HepG2 (cell line): Measurements from ENCODE around the gene TSEN54. TPM values are rescaled to one million over a fixed set of nuclear protein-coding genes. Genes with fewer than 3 reads are reported as not detected.

Experiments used
- CBFB ChIP-seq: sonication (generic); formaldehyde crosslinking; IDR thresholded peaks from 2 replicates; pipeline ENCODE4 v1.4.0; 2020; ENCODE audit warnings: missing genetic modification reagents
- CBX1 ChIP-seq: IDR thresholded peaks from one replicate; pipeline ENCODE4 v1.6.1; 2016; ENCODE audit warnings: antibody characterized with exemption, low read depth
- DMAP1 ChIP-seq: IDR thresholded peaks from 2 replicates; pipeline ENCODE4 v1.6.1; 2016
- FOXK2 ChIP-seq: fragments of 450-650 bp; IDR thresholded peaks from 2 replicates; pipeline ENCODE4 v1.6.1; 2016
- FOXO1 ChIP-seq: sonication (generic); formaldehyde crosslinking; IDR thresholded peaks from 2 replicates; pipeline ENCODE4 v1.4.0; 2020; ENCODE audit warnings: missing genetic modification reagents
- IRX3 ChIP-seq: sonication (generic); formaldehyde crosslinking; IDR thresholded peaks from 2 replicates; pipeline ENCODE4 v1.8.1; 2023; ENCODE audit warnings: mild to moderate bottlenecking, low read depth, missing genetic modification reagents, borderline replicate concordance
- KDM1A ChIP-seq: IDR thresholded peaks from 2 replicates; pipeline ENCODE4 v1.6.1; 2016; ENCODE audit warnings: missing compliant biosample characterization
- KDM4B ChIP-seq: sonication (generic); formaldehyde crosslinking; IDR thresholded peaks from 2 replicates; pipeline ENCODE4 v1.4.0; 2020; ENCODE audit warnings: missing genetic modification reagents
- MEIS1 ChIP-seq: sonication (generic); formaldehyde crosslinking; IDR thresholded peaks from 2 replicates; pipeline ENCODE4 v1.9.0; 2021; ENCODE audit warnings: mild to moderate bottlenecking, missing genetic modification reagents, moderate library complexity, borderline replicate concordance
- NR2F6 ChIP-seq, 2 experiments: IDR thresholded peaks; 2 replicates each; pipeline ENCODE4 v1.6.1; 2016; ENCODE audit warnings: antibody characterized with exemption in 1 of 2, mild to moderate bottlenecking in 1 of 2
- PLRG1 ChIP-seq: fragments of 450-650 bp; conservative IDR thresholded peaks from 2 replicates; pipeline ENCODE4 v1.6.1; 2016
- POLR2G ChIP-seq: fragments of 200-400 bp; formaldehyde crosslinking; IDR thresholded peaks from 2 replicates; pipeline ENCODE4 v1.6.1; 2018; ENCODE audit warnings: mild to moderate bottlenecking, low read depth, low read length, moderate library complexity
- SALL1 ChIP-seq: sonication (generic); formaldehyde crosslinking; IDR thresholded peaks from 2 replicates; pipeline ENCODE4 v1.8.0; 2022; ENCODE audit warnings: mild to moderate bottlenecking, missing genetic modification reagents
- TRIM24 ChIP-seq: sonication (generic); formaldehyde crosslinking; IDR thresholded peaks from 2 replicates; pipeline ENCODE4 v1.8.0; 2022; ENCODE audit warnings: mild to moderate bottlenecking, missing genetic modification reagents
- ZBED4 ChIP-seq: sonication (generic); formaldehyde crosslinking; IDR thresholded peaks from 2 replicates; pipeline ENCODE4 v1.4.0; 2020; ENCODE audit warnings: missing genetic modification reagents, borderline replicate concordance
- ZKSCAN5 ChIP-seq: sonication (generic); formaldehyde crosslinking; IDR thresholded peaks from 2 replicates; pipeline ENCODE4 v1.5.1; 2020; ENCODE audit warnings: mild to moderate bottlenecking, missing genetic modification reagents
- ZNF12 ChIP-seq: sonication (generic); formaldehyde crosslinking; IDR thresholded peaks from 2 replicates; pipeline ENCODE4 v1.5.0; 2020; ENCODE audit warnings: missing genetic modification reagents
- ZNF343 ChIP-seq: sonication (generic); formaldehyde crosslinking; IDR thresholded peaks from 2 replicates; pipeline ENCODE4 v1.4.0; 2020; ENCODE audit warnings: mild to moderate bottlenecking, missing genetic modification reagents
- ZNF354B ChIP-seq: sonication (generic); formaldehyde crosslinking; IDR thresholded peaks from 2 replicates; pipeline ENCODE4 v1.8.0; 2022; ENCODE audit warnings: mild to moderate bottlenecking, missing genetic modification reagents
- ZNF614 ChIP-seq: IDR thresholded peaks from 2 replicates; pipeline ENCODE4 v1.6.1; 2018; ENCODE audit warnings: missing biosample characterization, missing genetic modification reagents, inconsistent platforms, borderline replicate concordance
- ZNF615 ChIP-seq: sonication (generic); formaldehyde crosslinking; IDR thresholded peaks from 2 replicates; pipeline ENCODE4 v1.5.0; 2020; ENCODE audit warnings: mild to moderate bottlenecking, missing genetic modification reagents, borderline replicate concordance
- ZNF724P ChIP-seq: sonication (generic); formaldehyde crosslinking; IDR thresholded peaks from 2 replicates; pipeline ENCODE4 v1.8.0; 2022; ENCODE audit warnings: missing genetic modification reagents, borderline replicate concordance
- ZNF772 ChIP-seq: sonication (generic); formaldehyde crosslinking; IDR thresholded peaks from 2 replicates; pipeline ENCODE4 v1.5.0; 2020; ENCODE audit warnings: mild to moderate bottlenecking, missing genetic modification reagents
- polyA plus RNA-seq, 8 experiments: library from polyadenylated mRNA; depleted of rRNA in 3 of 8; stranded (reverse) in 7 of 8; unstranded in 1 of 8; fragments of >200 nt; fragmentation: Illumina TruSeq in 4 of 8; extraction: Trizol in 4 of 8; gene quantifications; 2 replicates each; pipeline versions ENCODE4 v1.2.1 to v1.2.3, GENCODE V29; 2011 to 2016; ENCODE audit warnings: low read depth in 4 of 8, missing spikeins in 1 of 8, mixed read lengths in 1 of 8; ENCODE audit not compliant: insufficient read depth in 1 of 8
- total RNA-seq, 5 experiments: library from RNA; depleted of rRNA; stranded (reverse); fragments of >200 nt; fragmentation: Illumina TruSeq; extraction: Trizol; gene quantifications; 2 replicates each; pipeline ENCODE4 v1.2.3, GENCODE V29; 2016; ENCODE audit warnings: low read depth in 1 of 5
- TF ChIP-seq, protein P1 (sequence below): sonication (generic); formaldehyde crosslinking; IDR thresholded peaks from 2 replicates; pipeline ENCODE4 v1.5.0; 2020; ENCODE audit warnings: mild to moderate bottlenecking, missing genetic modification reagents, moderate library complexity

TSEN54 gene
- total and polyA plus RNA-seq, 2 of the 13 experiments (the other 11 are each of a cell fraction or from before 2014, with no cell fraction given), result 62.9 to 63.3 TPM

GRCh38 chr17:75557075-75557851 lies 40.9 kb downstream of the TSEN54 start (continued):
- TF ChIP-seq MEIS1 (CRISPR knock-in tag) (peak; percentile 67; the same call in 1 of the 2 replicates), TRIM24 (CRISPR knock-in tag) (no peak), ZNF12 (CRISPR knock-in tag) (peak; percentile 27; the same call in 1 of the 2 replicates), ZNF615 (peak; percentile 86; the same call in 1 of the 2 replicates), DMAP1 (CRISPR knock-in tag) (peak; percentile 57; the same call in 1 of the 2 replicates), ZNF354B (CRISPR knock-in tag) (peak; percentile 95), POLR2G (peak; percentile 89), FOXK2 (peak; percentile 79), KDM4B (peak; percentile 98), IRX3 (CRISPR knock-in tag) (peak; percentile 78), NR2F6 (IDR thresholded peaks at IDR 0.05) (no peak; the same call in 1 of the 2 replicates), NR2F6 (CRISPR knock-in tag; IDR thresholded peaks at IDR 0.05) (peak; percentile 91), PLRG1 (no peak), FOXO1 (CRISPR knock-in tag) (peak; percentile 98), ZNF772 (no peak; the same call in 1 of the 2 replicates), ZNF614 (CRISPR knock-in tag) (peak; percentile 90), ZNF343 (CRISPR knock-in tag) (0 out of 2 replicates have a peak, but pooled peaks have one; percentile 72), KDM1A (peak; percentile 68; the same call in 1 of the 2 replicates), ZBED4 (CRISPR knock-in tag) (peak; percentile 93), CBFB (CRISPR knock-in tag) (peak; percentile 63; the same call in 1 of the 2 replicates), CBX1 (peak; percentile 47), ZNF724P (CRISPR knock-in tag) (peak; percentile 37; the same call in 1 of the 2 replicates), SALL1 (peak; percentile 95), ZKSCAN5 (CRISPR knock-in tag) (peak; percentile 89)
- TF ChIP-seq, protein P1, sequence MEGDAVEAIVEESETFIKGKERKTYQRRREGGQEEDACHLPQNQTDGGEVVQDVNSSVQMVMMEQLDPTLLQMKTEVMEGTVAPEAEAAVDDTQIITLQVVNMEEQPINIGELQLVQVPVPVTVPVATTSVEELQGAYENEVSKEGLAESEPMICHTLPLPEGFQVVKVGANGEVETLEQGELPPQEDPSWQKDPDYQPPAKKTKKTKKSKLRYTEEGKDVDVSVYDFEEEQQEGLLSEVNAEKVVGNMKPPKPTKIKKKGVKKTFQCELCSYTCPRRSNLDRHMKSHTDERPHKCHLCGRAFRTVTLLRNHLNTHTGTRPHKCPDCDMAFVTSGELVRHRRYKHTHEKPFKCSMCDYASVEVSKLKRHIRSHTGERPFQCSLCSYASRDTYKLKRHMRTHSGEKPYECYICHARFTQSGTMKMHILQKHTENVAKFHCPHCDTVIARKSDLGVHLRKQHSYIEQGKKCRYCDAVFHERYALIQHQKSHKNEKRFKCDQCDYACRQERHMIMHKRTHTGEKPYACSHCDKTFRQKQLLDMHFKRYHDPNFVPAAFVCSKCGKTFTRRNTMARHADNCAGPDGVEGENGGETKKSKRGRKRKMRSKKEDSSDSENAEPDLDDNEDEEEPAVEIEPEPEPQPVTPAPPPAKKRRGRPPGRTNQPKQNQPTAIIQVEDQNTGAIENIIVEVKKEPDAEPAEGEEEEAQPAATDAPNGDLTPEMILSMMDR, result peak; percentile 50
